ENCODE data around the gene FUZ.

DNA sequence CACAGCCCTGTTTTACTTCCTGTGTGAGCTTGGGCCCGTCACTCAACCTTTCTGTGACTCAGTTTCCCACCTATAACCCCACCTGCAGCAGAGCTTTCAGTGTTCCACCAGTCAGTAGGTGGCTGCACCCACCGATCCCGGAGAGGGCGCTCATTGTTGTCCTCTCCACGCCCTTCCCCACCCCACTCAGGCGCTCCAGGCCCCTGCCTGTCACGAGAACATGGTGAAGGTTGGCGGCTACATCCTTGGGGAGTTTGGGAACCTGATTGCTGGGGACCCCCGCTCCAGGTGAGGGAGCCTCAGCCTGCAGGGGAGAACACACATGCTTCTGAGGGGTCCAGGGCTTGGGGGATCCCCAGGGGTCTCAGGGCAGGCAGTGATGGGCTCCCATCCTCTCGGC lies 12.3 kb downstream of the FUZ start:
- TF ChIP-seq, protein P1, sequence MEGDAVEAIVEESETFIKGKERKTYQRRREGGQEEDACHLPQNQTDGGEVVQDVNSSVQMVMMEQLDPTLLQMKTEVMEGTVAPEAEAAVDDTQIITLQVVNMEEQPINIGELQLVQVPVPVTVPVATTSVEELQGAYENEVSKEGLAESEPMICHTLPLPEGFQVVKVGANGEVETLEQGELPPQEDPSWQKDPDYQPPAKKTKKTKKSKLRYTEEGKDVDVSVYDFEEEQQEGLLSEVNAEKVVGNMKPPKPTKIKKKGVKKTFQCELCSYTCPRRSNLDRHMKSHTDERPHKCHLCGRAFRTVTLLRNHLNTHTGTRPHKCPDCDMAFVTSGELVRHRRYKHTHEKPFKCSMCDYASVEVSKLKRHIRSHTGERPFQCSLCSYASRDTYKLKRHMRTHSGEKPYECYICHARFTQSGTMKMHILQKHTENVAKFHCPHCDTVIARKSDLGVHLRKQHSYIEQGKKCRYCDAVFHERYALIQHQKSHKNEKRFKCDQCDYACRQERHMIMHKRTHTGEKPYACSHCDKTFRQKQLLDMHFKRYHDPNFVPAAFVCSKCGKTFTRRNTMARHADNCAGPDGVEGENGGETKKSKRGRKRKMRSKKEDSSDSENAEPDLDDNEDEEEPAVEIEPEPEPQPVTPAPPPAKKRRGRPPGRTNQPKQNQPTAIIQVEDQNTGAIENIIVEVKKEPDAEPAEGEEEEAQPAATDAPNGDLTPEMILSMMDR (IDR thresholded peaks at IDR 0.05) = no peak
- no peak for TF ChIP-seq POLR2A (IDR thresholded peaks at IDR 0.05)
